Activated CD4-positive, alpha-beta memory T cell treated with anti-CD3 and anti-CD28 coated beads, Interleukin-2, amount 10 ng/mL, durations not matched to agents 7 days and 5 days (primary cell): ENCODE measurements around the gene MRPS12. TPM values are rescaled to one million over a fixed set of nuclear protein-coding genes. Genes with fewer than 3 reads are reported as not detected.

Source experiments
- CTCF ChIA-PET: fragments of 350-600 bp; sonication (Branson Sonifier 250); formaldehyde crosslinking; loops from one replicate; lab custom pipeline; 2021; ENCODE audit warnings: antibody characterized with exemption, inconsistent platforms; lab: Charles Lee
- POLR2A ChIA-PET: fragments of 350-600 bp; sonication (Branson Sonifier 250); formaldehyde crosslinking; loops from one replicate; lab custom pipeline; 2021; ENCODE audit warnings: antibody characterized with exemption; lab: Charles Lee
- DNase-seq: peaks from one replicate; pipeline ENCODE4 v3.0.0-alpha.2; 2020
- H3K27ac Mint-ChIP-seq: one replicate; pipeline ENCODE4 v1.8.0; 2021; ENCODE audit warnings: mild to moderate bottlenecking, mixed read lengths
- H3K27me3 Mint-ChIP-seq: one replicate; pipeline ENCODE4 v1.8.0; 2021; ENCODE audit warnings: mixed read lengths
- H3K36me3 Mint-ChIP-seq: one replicate; pipeline ENCODE4 v1.8.0; 2021; ENCODE audit warnings: low read depth, mixed read lengths
- H3K4me1 Mint-ChIP-seq: one replicate; pipeline ENCODE4 v1.8.0; 2021; ENCODE audit warnings: mixed read lengths
- H3K4me3 Mint-ChIP-seq: one replicate; pipeline ENCODE4 v1.8.0; 2021; ENCODE audit warnings: mild to moderate bottlenecking, mixed read lengths
- H3K9me3 Mint-ChIP-seq: one replicate; pipeline ENCODE4 v1.8.0; 2021; ENCODE audit warnings: mixed read lengths
- total RNA-seq, 2 experiments: library from RNA; stranded (reverse); gene quantifications; one replicate each; pipeline ENCODE4 v1.2.3, GENCODE V29; 2021

Gene MRPS12
- total RNA-seq, 2 experiments from 2014 or later = 44.6 to 48.5 TPM

GRCh38 chr19:38971672-38972071, 40.9 kb downstream of the MRPS12 start:
- H3K9me3 Mint-ChIP-seq = no peaks in the 10 kb centered on the region
- DNase-seq = no peak
- POLR2A ChIA-PET = no interaction called here
- peaks cover 3% of the 10 kb centered on the region for H3K36me3 Mint-ChIP-seq
- CTCF ChIA-PET = interaction anchor here (1.9 kb wide), 1 partner anchor 10 kb away, joined by 4 read pairs; no protein-coding TSS in a partner anchor
- H3K27ac Mint-ChIP-seq = no peak overlapping the region
- peaks cover 29% of the 10 kb centered on the region for H3K27me3 Mint-ChIP-seq
- H3K4me1 Mint-ChIP-seq = peaks cover 11% of the 10 kb centered on the region
- H3K4me3 Mint-ChIP-seq = no peak overlapping the region

- ChIA-PET CTCF (no interaction called here), POLR2A (no interaction called here)
- peaks cover under 1% of the 10 kb centered on the region for H3K9me3 Mint-ChIP-seq
- no peak overlapping the region for H3K27ac Mint-ChIP-seq
- peaks cover 3% of the 10 kb centered on the region for H3K36me3 Mint-ChIP-seq
- H3K4me3 Mint-ChIP-seq = no peak overlapping the region
- no peak for DNase-seq
- H3K27me3 Mint-ChIP-seq = peaks cover 28% of the 10 kb centered on the region
- H3K4me1 Mint-ChIP-seq = peaks cover 29% of the 10 kb centered on the region
Observed at GRCh38 chr19:38974624-38975213, 44.0 kb downstream of the MRPS12 start.

GRCh38 chr19:38975214-38975860, 44.6 kb downstream of the MRPS12 start, which contains the start of gene FBXO17:
Gene FBXO17, minus strand, starts transcription at chr19:38975742. Its CDS starts 25,423 bp downstream, at chr19:38950319.
- no peak for DNase-seq
- H3K4me1 Mint-ChIP-seq = peaks cover 29% of the 10 kb centered on the region
- peaks cover 4% of the 10 kb centered on the region for H3K9me3 Mint-ChIP-seq
- no peak within 1 kb of the TSS for H3K27ac Mint-ChIP-seq
- CTCF ChIA-PET = no interaction called here
- peaks cover 3% of the 10 kb centered on the region for H3K36me3 Mint-ChIP-seq
- H3K27me3 Mint-ChIP-seq = peaks cover 26% of the 10 kb centered on the region
- POLR2A ChIA-PET = no interaction called here
- no peak within 1 kb of the TSS for H3K4me3 Mint-ChIP-seq

GRCh38 chr19:38975861-38976271, 45.1 kb downstream of the MRPS12 start:
- peaks cover 8% of the 10 kb centered on the region for H3K9me3 Mint-ChIP-seq
- no peak overlapping the region for H3K27ac Mint-ChIP-seq
- CTCF ChIA-PET = no interaction called here
- DNase-seq = no peak
- H3K4me1 Mint-ChIP-seq = peaks cover 29% of the 10 kb centered on the region
- peaks cover 25% of the 10 kb centered on the region for H3K27me3 Mint-ChIP-seq
- H3K36me3 Mint-ChIP-seq = peaks cover 7% of the 10 kb centered on the region
- H3K4me3 Mint-ChIP-seq = no peak overlapping the region
- POLR2A ChIA-PET = no interaction called here

- Mint-ChIP-seq H3K4me1 (peaks cover 29% of the 10 kb centered on the region), H3K36me3 (peaks cover 7% of the 10 kb centered on the region), H3K27ac (peak overlapping the region; percentile 48), H3K9me3 (peaks cover 8% of the 10 kb centered on the region), H3K4me3 (no peak overlapping the region), H3K27me3 (peaks cover 22% of the 10 kb centered on the region)
- ChIA-PET POLR2A (no interaction called here), CTCF (interaction anchor here (0.6 to 1.2 kb wide), 3 partner anchors 10 to 21 kb away, joined by 3 to 4 read pairs (median 3); no protein-coding TSS in a partner anchor)
- peak; percentile 69 for DNase-seq
Observed at GRCh38 chr19:38977445-38978325, 46.9 kb downstream of the MRPS12 start.

GRCh38 chr19:38978326-38978689, 47.6 kb downstream of the MRPS12 start:
- POLR2A ChIA-PET = no interaction called here
- Mint-ChIP-seq H3K4me3 (no peak overlapping the region), H3K4me1 (peaks cover 29% of the 10 kb centered on the region), H3K9me3 (peaks cover 8% of the 10 kb centered on the region), H3K27ac (peak overlapping the region; percentile 48), H3K36me3 (peaks cover 7% of the 10 kb centered on the region), H3K27me3 (peaks cover 22% of the 10 kb centered on the region)
- CTCF ChIA-PET = interaction anchor here (0.6 kb wide), 1 partner anchor 22 kb away, joined by 4 read pairs; no protein-coding TSS in a partner anchor
- DNase-seq = no peak

GRCh38 chr19:38979812-38980211, 49.1 kb downstream of the MRPS12 start:
- H3K4me1 Mint-ChIP-seq = peaks cover 28% of the 10 kb centered on the region
- no peak overlapping the region for H3K4me3 Mint-ChIP-seq
- POLR2A ChIA-PET = no interaction called here
- CTCF ChIA-PET = no interaction called here
- no peak overlapping the region for H3K27ac Mint-ChIP-seq
- H3K9me3 Mint-ChIP-seq = peaks cover 8% of the 10 kb centered on the region
- H3K36me3 Mint-ChIP-seq = peaks cover 7% of the 10 kb centered on the region
- no peak for DNase-seq
- H3K27me3 Mint-ChIP-seq = peaks cover 18% of the 10 kb centered on the region

- Mint-ChIP-seq H3K9me3 (peaks cover 8% of the 10 kb centered on the region), H3K36me3 (peaks cover 4% of the 10 kb centered on the region), H3K27ac (no peak overlapping the region), H3K4me3 (no peak overlapping the region), H3K27me3 (peaks cover 17% of the 10 kb centered on the region), H3K4me1 (peaks cover 25% of the 10 kb centered on the region)
- ChIA-PET POLR2A (no interaction called here), CTCF (no interaction called here)
- DNase-seq = no peak
Observed at GRCh38 chr19:38980583-38981374, 50.0 kb downstream of the MRPS12 start.

Other genes with a start within 250 kb of the MRPS12 start
- 10 to 100 TPM; 22.9 to 24.9 TPM for gene CAPN12, start 186.5 kb upstream of the MRPS12 start, total RNA-seq
- not detected for gene LGALS7, start 157.4 kb upstream of the MRPS12 start, total RNA-seq
- not detected for gene LGALS7B, start 141.7 kb upstream of the MRPS12 start, total RNA-seq
- under 1 TPM; 0.81 to 0.93 TPM for gene LGALS4, start 118.0 kb upstream of the MRPS12 start, total RNA-seq
- 100 to 1,000 TPM; 188 to 195 TPM for gene ECH1, start 99.2 kb upstream of the MRPS12 start, total RNA-seq
- 100 to 1,000 TPM; 457 to 464 TPM for gene HNRNPL, start 81.0 kb upstream of the MRPS12 start, total RNA-seq
- 10 to 100 TPM; 79.9 to 82.2 TPM for gene RINL, start 52.7 kb upstream of the MRPS12 start, total RNA-seq
- 10 to 100 TPM; 51.4 to 53.2 TPM for gene SIRT2, start 31.3 kb upstream of the MRPS12 start, total RNA-seq
- gene NFKBIB, start 31.0 kb upstream of the MRPS12 start, total RNA-seq = 10 to 100 TPM; 40.2 to 40.8 TPM
- under 1 TPM; 0.80 to 0.83 TPM for gene CCER2, start 18.8 kb upstream of the MRPS12 start, total RNA-seq
- 10 to 100 TPM; 28.4 to 32.7 TPM for gene SARS2, start 181 bp upstream of the MRPS12 start, total RNA-seq
- under 1 TPM in 1 of 2 experiments, not detected in 1; 0.20 TPM for gene FBXO17, start 44.8 kb downstream of the MRPS12 start, total RNA-seq
- gene FBXO27, start 101.6 kb downstream of the MRPS12 start, total RNA-seq = under 1 TPM in 1 of 2 experiments, not detected in 1; 0.18 TPM
- gene ACP7, start 153.4 kb downstream of the MRPS12 start, total RNA-seq = not detected
- gene PAK4, start 194.8 kb downstream of the MRPS12 start, total RNA-seq = 10 to 100 TPM; 16.2 to 19.6 TPM